Karpas-422 (cell line): ENCODE measurements around the gene KIF22. TPM values are rescaled to one million over a fixed set of nuclear protein-coding genes. Genes with fewer than 3 reads are reported as not detected.
"Not testable (repeated sequence)": the region's sequence is repeated elsewhere in the genome, so short reads cannot be mapped to it uniquely, and the experiment has no call there.

Source experiments
- DNase-seq: peaks from one replicate; pipeline ENCODE4 v3.0.0-alpha.2; 2015
- H2AFZ ChIP-seq: fragments of 200-600 bp; sonication (generic); 2 replicates; pipeline ENCODE4 v1.6.1; 2014; ENCODE audit warnings: antibody characterized with exemption, low read length, mixed read lengths
- H3K27ac ChIP-seq: fragments of 200-600 bp; sonication (generic); 2 replicates; pipeline ENCODE4 v1.5.1; 2014; ENCODE audit warnings: mild to moderate bottlenecking, low read length, moderate library complexity
- H3K27me3 ChIP-seq: fragments of 200-600 bp; sonication (generic); 2 replicates; pipeline ENCODE4 v1.6.1; 2014; ENCODE audit warnings: low read length, mixed read lengths
- H3K36me3 ChIP-seq: fragments of 200-600 bp; sonication (generic); 2 replicates; pipeline ENCODE4 v1.6.1; 2014; ENCODE audit warnings: low read length, mixed read lengths; ENCODE audit not compliant: insufficient read depth
- H3K4me1 ChIP-seq: fragments of 200-600 bp; sonication (generic); 2 replicates; pipeline ENCODE4 v1.6.1; 2014; ENCODE audit warnings: mild to moderate bottlenecking, low read length, mixed read lengths
- H3K4me2 ChIP-seq: fragments of 200-600 bp; sonication (generic); 2 replicates; pipeline ENCODE4 v1.6.1; 2014; ENCODE audit warnings: low read length, low read depth, mild to moderate bottlenecking; ENCODE audit not compliant: poor library complexity, severe bottlenecking
- H3K4me3 ChIP-seq: fragments of 200-600 bp; sonication (generic); 2 replicates; pipeline ENCODE4 v1.5.1; 2014; ENCODE audit warnings: mild to moderate bottlenecking, antibody characterized with exemption, low read length, mixed read lengths
- H3K79me2 ChIP-seq: fragments of 200-600 bp; sonication (generic); 2 replicates; pipeline ENCODE4 v1.6.1; 2014; ENCODE audit warnings: mild to moderate bottlenecking, low read length, mixed read lengths
- H3K9ac ChIP-seq: fragments of 200-600 bp; sonication (generic); 2 replicates; pipeline ENCODE4 v1.6.0; 2014; ENCODE audit warnings: low read length
- H3K9me2 ChIP-seq: fragments of 200-600 bp; sonication (generic), shearing (Covaris generic); replicated peaks from 2 replicates; pipeline ENCODE4 v1.6.0; 2014; ENCODE audit warnings: mild to moderate bottlenecking, low read length, moderate library complexity; ENCODE audit not compliant: insufficient read depth
- H3K9me3 ChIP-seq: fragments of 300-700, 200-600 bp; sonication (generic); 2 replicates; pipeline ENCODE4 v1.6.1; 2014; ENCODE audit warnings: low read length, mixed read lengths
- H4K20me1 ChIP-seq: fragments of 200-600 bp; sonication (generic); 2 replicates; pipeline ENCODE4 v1.6.1; 2014; ENCODE audit warnings: mild to moderate bottlenecking, antibody characterized with exemption, low read length, low read depth; ENCODE audit not compliant: insufficient read depth
- total RNA-seq: library from RNA; depleted of rRNA; stranded (reverse); fragments of >200 nt; shearing (Covaris generic); gene quantifications from 2 replicates; pipeline ENCODE4 v1.2.3, GENCODE V29; 2014; ENCODE audit warnings: low replicate concordance

KIF22 gene
- total RNA-seq, 1 experiment from 2014 or later: 75.4 TPM

DNA sequence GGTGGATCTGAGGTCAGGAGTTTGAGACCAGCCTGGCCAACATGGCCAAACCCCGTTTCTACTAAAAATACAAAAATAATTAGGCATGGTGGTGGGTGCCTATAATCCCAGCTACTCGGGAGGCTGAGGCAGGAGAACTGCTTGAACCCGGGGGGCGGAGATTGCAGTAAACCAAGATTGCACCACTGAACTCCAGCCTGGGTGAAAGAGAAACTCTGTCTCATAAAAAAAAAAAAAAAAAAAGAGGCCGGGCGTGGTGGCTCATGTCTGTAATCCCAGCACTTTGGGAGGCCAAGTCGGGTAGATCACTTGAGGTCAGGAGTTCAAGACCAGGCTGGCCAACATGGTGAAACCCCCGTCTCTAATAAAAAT lies 29.3 kb upstream of the KIF22 start:
- H4K20me1 ChIP-seq: not testable (repeated sequence)

GRCh38 chr16:29761882-29762281 lies 28.7 kb upstream of the KIF22 start:
- no peak overlapping the region for H2AFZ ChIP-seq
- no peak overlapping the region for H3K9ac ChIP-seq
- H3K9me3 ChIP-seq: no peaks in the 10 kb centered on the region

More for the DNA sequence above, 29.3 kb upstream of the KIF22 start:
- H3K36me3 ChIP-seq, DNase-seq, H2AFZ ChIP-seq, H3K27ac ChIP-seq, H3K9me3 ChIP-seq, H3K4me2 ChIP-seq, H3K4me1 ChIP-seq, H3K9me2 ChIP-seq, H3K79me2 ChIP-seq, H3K4me3 ChIP-seq, H3K27me3 ChIP-seq, H3K9ac ChIP-seq: not testable (repeated sequence)

GRCh38 chr16:29763326-29763725 lies 27.2 kb upstream of the KIF22 start:
- no peak overlapping the region for H3K4me3 ChIP-seq
- no peaks in the 10 kb centered on the region for H4K20me1 ChIP-seq
- H3K79me2 ChIP-seq: no peaks in the 10 kb centered on the region
- H3K27me3 ChIP-seq: no peaks in the 10 kb centered on the region
- no peak overlapping the region for H3K4me2 ChIP-seq
- no peaks in the 10 kb centered on the region for H3K36me3 ChIP-seq
- no peak overlapping the region for H3K9ac ChIP-seq
- no peak for DNase-seq
- H3K9me3 ChIP-seq: no peaks in the 10 kb centered on the region
- H3K4me1 ChIP-seq: no peaks in the 10 kb centered on the region
- no peaks in the 10 kb centered on the region for H3K9me2 ChIP-seq
- no peak overlapping the region for H2AFZ ChIP-seq
- H3K27ac ChIP-seq: no peak overlapping the region

More at GRCh38 chr16:29761882-29762281, 28.7 kb upstream of the KIF22 start:
- Histone ChIP-seq H3K4me2 (no peak overlapping the region), H3K4me3 (no peak overlapping the region), H3K79me2 (no peaks in the 10 kb centered on the region), H3K9me2 (no peaks in the 10 kb centered on the region), H3K36me3 (no peaks in the 10 kb centered on the region), H3K27me3 (no peaks in the 10 kb centered on the region), H4K20me1 (no peaks in the 10 kb centered on the region), H3K4me1 (no peaks in the 10 kb centered on the region), H3K27ac (no peak overlapping the region)
- peak; percentile 66 for DNase-seq

DNA sequence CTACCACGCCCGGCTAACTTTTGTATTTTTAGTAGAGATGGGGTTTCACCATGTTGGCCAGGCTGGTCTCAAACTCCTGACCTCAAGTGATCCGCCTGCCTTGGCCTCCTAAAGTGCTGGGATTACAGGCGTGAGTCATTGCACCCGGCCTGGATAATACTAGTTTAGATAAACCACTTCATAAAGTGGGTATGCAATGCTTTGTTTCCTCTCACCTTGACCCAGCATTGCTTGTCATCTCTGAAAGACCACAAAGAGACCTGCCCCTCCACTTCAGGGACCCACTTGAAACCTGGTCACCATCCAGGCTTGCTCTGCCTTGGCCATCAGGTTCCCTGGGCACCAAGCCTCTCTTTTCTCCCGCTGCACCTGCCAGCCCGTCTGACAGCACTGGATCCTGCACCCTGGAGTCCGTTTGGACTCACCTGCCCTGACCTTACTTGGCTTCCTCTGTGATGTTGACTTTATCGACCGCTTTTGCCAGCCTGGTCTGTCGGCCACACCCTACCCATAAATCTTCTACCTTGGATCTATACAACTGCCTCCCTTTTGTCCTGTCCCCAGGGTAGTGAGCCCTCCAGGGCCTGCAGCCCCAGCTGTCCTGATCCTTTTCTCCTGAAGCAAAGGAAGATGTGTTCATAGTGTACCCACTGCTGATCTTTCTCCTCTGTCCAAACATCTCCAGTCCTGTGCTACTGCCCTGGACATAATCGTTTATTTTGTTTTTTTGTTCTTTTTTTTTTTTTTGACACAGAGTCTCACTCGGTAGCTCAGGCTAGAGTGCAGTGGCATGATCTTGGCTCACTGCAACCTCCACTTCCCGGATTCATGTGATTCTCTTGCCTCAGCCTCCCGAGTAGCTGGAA lies 25.2 kb upstream of the KIF22 start:
- no peaks in the 10 kb centered on the region for H3K36me3 ChIP-seq
- H3K4me1 ChIP-seq: no peaks in the 10 kb centered on the region
- no peaks in the 10 kb centered on the region for H3K9me3 ChIP-seq
- no peak overlapping the region for H2AFZ ChIP-seq
- no peaks in the 10 kb centered on the region for H3K9me2 ChIP-seq
- no peaks in the 10 kb centered on the region for H3K79me2 ChIP-seq
- H4K20me1 ChIP-seq: no peaks in the 10 kb centered on the region
- H3K9ac ChIP-seq: no peak overlapping the region
- H3K4me2 ChIP-seq: no peak overlapping the region
- H3K27me3 ChIP-seq: no peaks in the 10 kb centered on the region
- no peak overlapping the region for H3K27ac ChIP-seq
- H3K4me3 ChIP-seq: no peak overlapping the region
- no peak for DNase-seq

- no peaks in the 10 kb centered on the region for H4K20me1 ChIP-seq
- no peak overlapping the region for H3K9ac ChIP-seq
- no peaks in the 10 kb centered on the region for H3K36me3 ChIP-seq
- H2AFZ ChIP-seq: no peak overlapping the region
- H3K4me3 ChIP-seq: no peak overlapping the region
- H3K79me2 ChIP-seq: no peaks in the 10 kb centered on the region
- H3K4me1 ChIP-seq: no peaks in the 10 kb centered on the region
- DNase-seq: no peak
- no peaks in the 10 kb centered on the region for H3K9me2 ChIP-seq
- H3K27ac ChIP-seq: no peak overlapping the region
- H3K27me3 ChIP-seq: no peaks in the 10 kb centered on the region
- H3K4me2 ChIP-seq: no peak overlapping the region
- H3K9me3 ChIP-seq: no peaks in the 10 kb centered on the region
Measured at GRCh38 chr16:29766571-29766970, 24.0 kb upstream of the KIF22 start.

DNA sequence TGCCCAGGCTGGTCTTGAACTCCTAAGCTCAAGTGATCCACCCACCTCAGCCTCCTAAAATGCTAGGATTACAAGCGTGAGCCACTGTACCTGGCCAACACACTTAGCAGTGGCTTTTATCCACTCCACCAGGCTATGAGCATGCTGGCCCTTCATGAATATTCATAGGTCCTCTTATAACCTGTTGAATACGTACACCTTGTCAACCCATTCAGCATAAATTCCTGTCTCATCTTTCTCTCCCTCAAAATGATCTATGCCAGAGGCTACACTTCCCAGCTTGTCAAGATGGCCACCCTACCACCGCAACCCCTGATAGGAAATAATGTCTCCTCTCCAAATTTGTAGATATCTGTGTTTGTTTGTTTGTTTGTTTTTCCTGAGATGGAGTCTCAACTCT lies 23.5 kb upstream of the KIF22 start:
- DNase-seq: no peak
- no peak overlapping the region for H3K4me2 ChIP-seq
- no peaks in the 10 kb centered on the region for H3K9me3 ChIP-seq
- no peak overlapping the region for H3K4me3 ChIP-seq
- no peaks in the 10 kb centered on the region for H3K9me2 ChIP-seq
- no peak overlapping the region for H2AFZ ChIP-seq
- no peak overlapping the region for H3K9ac ChIP-seq
- H3K36me3 ChIP-seq: no peaks in the 10 kb centered on the region
- no peaks in the 10 kb centered on the region for H3K79me2 ChIP-seq
- no peaks in the 10 kb centered on the region for H4K20me1 ChIP-seq
- no peaks in the 10 kb centered on the region for H3K27me3 ChIP-seq
- no peak overlapping the region for H3K27ac ChIP-seq
- H3K4me1 ChIP-seq: no peaks in the 10 kb centered on the region

DNA sequence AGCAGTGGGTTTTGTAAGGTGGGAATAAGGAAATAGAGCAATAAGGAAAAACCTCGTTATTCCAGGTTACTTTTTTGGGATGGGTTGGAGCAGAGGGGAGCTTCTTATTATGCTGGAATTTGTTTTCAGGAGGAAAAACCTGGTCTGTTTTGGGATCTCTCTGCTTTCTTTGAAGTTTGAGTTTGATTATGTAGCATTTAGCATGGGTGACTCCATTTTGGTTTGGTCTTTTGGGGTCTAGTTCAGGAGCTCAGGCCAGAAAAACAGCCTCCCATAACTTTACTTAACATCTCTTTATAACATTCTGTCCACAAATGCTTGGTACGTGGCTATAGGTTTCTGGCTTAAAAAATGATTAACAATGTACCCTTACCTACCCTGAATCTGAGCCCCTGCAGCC lies 21.0 kb upstream of the KIF22 start:
- H3K36me3 ChIP-seq: no peaks in the 10 kb centered on the region
- no peaks in the 10 kb centered on the region for H3K27me3 ChIP-seq
- no peaks in the 10 kb centered on the region for H3K9me2 ChIP-seq
- no peaks in the 10 kb centered on the region for H3K79me2 ChIP-seq
- no peak for DNase-seq
- H3K27ac ChIP-seq: no peak overlapping the region
- H4K20me1 ChIP-seq: no peaks in the 10 kb centered on the region
- H2AFZ ChIP-seq: no peak overlapping the region
- H3K9ac ChIP-seq: no peak overlapping the region
- H3K4me2 ChIP-seq: no peak overlapping the region
- H3K9me3 ChIP-seq: no peaks in the 10 kb centered on the region
- peaks cover 2% of the 10 kb centered on the region; the same call in 1 of the 2 replicates for H3K4me1 ChIP-seq
- H3K4me3 ChIP-seq: no peak overlapping the region

GRCh38 chr16:29770250-29770929 lies 20.2 kb upstream of the KIF22 start:
- Histone ChIP-seq H3K27me3 (no peaks in the 10 kb centered on the region), H4K20me1 (no peaks in the 10 kb centered on the region), H3K9me2 (no peaks in the 10 kb centered on the region), H3K9me3 (no peaks in the 10 kb centered on the region), H3K4me2 (no peak overlapping the region), H2AFZ (no peak overlapping the region), H3K36me3 (no peaks in the 10 kb centered on the region), H3K79me2 (no peaks in the 10 kb centered on the region), H3K9ac (no peak overlapping the region), H3K4me3 (no peak overlapping the region), H3K27ac (no peak overlapping the region), H3K4me1 (peaks cover 2% of the 10 kb centered on the region; the same call in 1 of the 2 replicates)
- DNase-seq: no peak
